Measurements from ENCODE around the gene ING3. TPM values are rescaled to one million over a fixed set of nuclear protein-coding genes. Genes with fewer than 3 reads are reported as not detected.

The ING3 gene
- polyA plus RNA-seq, 1 donor (not counting 4 experiments of a cell fraction or from before 2014, with no cell fraction given) = 9.0 TPM

- no peaks in the 10 kb centered on the region for H4K20me1 ChIP-seq (ENCODE audit: control insufficient read depth, extremely low read depth, insufficient read depth, low read length)
- dilution Hi-C loops (cut with MboI; ENCODE audit: extremely low pct_ligation_motif_present, low sequenced_read_pairs) = no loop called here
- H3K9me3 ChIP-seq (ENCODE audit: control insufficient read depth, low read depth, low read length) = no peaks in the 10 kb centered on the region
- H3K9ac ChIP-seq (ENCODE audit: control insufficient read depth, extremely low read depth, insufficient read depth, low read length) = no peak overlapping the region
- H3K27me3 ChIP-seq (ENCODE audit: control insufficient read depth, extremely low read depth, insufficient read depth, low read length) = no peaks in the 10 kb centered on the region
- H3K9me1 ChIP-seq (ENCODE audit: control insufficient read depth, extremely low read depth, insufficient read depth, low read length) = no peaks in the 10 kb centered on the region
- H3K4me3 ChIP-seq (ENCODE audit: control insufficient read depth in 2 of 3, extremely low read depth in 1 of 3, insufficient read depth in 2 of 3, low read depth in 1 of 3, low read length in 3 of 3) = no peak overlapping the region
- H3K36me3 ChIP-seq (ENCODE audit: control insufficient read depth in 2 of 2, extremely low read depth in 1 of 2, insufficient read depth in 2 of 2, low read length in 2 of 2) = no peaks in the 10 kb centered on the region
- no peak overlapping the region for H3K27ac ChIP-seq (ENCODE audit: control insufficient read depth, insufficient read depth, low read length)
- no peak overlapping the region for H2AFZ ChIP-seq (ENCODE audit: control insufficient read depth, low read length)
- H3K4me1 ChIP-seq (ENCODE audit: control insufficient read depth, extremely low read depth, insufficient read depth, low read length) = no peaks in the 10 kb centered on the region
- DNase-seq (ENCODE audit: low read depth, low spot score) (no peak), FAIRE-seq (no peak)
- no peak overlapping the region for H3K4me2 ChIP-seq (ENCODE audit: control insufficient read depth, extremely low read depth, insufficient read depth, low read depth, low read length)
- TF ChIP-seq EZH2 (IDR thresholded peaks at IDR 0.05; ENCODE audit: low read length) = no peak
- TF ChIP-seq, protein P1, sequence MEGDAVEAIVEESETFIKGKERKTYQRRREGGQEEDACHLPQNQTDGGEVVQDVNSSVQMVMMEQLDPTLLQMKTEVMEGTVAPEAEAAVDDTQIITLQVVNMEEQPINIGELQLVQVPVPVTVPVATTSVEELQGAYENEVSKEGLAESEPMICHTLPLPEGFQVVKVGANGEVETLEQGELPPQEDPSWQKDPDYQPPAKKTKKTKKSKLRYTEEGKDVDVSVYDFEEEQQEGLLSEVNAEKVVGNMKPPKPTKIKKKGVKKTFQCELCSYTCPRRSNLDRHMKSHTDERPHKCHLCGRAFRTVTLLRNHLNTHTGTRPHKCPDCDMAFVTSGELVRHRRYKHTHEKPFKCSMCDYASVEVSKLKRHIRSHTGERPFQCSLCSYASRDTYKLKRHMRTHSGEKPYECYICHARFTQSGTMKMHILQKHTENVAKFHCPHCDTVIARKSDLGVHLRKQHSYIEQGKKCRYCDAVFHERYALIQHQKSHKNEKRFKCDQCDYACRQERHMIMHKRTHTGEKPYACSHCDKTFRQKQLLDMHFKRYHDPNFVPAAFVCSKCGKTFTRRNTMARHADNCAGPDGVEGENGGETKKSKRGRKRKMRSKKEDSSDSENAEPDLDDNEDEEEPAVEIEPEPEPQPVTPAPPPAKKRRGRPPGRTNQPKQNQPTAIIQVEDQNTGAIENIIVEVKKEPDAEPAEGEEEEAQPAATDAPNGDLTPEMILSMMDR (optimal IDR thresholded peaks at IDR 0.05 in 1 of 3, IDR thresholded peaks at IDR 0.05 in 1 of 3, conservative IDR thresholded peaks at IDR 0.05 in 1 of 3; ENCODE audit: extremely low read depth in 1 of 3, insufficient read depth in 2 of 3, low read length in 3 of 3) = no peak
- no peaks in the 10 kb centered on the region for H3K79me2 ChIP-seq (ENCODE audit: control insufficient read depth, insufficient read depth, low read length)
Observed at GRCh38 chr7:121020249-121020988, 69.8 kb downstream of the ING3 start.

GRCh38 chr7:121020989-121021969 is 70.7 kb downstream of the ING3 start:
- dilution Hi-C loops (cut with MboI; ENCODE audit: extremely low pct_ligation_motif_present, low sequenced_read_pairs) = no loop called here
- H3K79me2 ChIP-seq (ENCODE audit: control insufficient read depth, insufficient read depth, low read length) = no peaks in the 10 kb centered on the region
- no peak for DNase-seq (ENCODE audit: low read depth, low spot score)
- FAIRE-seq = no peak
- H3K4me3 ChIP-seq (ENCODE audit: control insufficient read depth in 2 of 3, extremely low read depth in 1 of 3, insufficient read depth in 2 of 3, low read depth in 1 of 3, low read length in 3 of 3) = no peak overlapping the region
- H3K27me3 ChIP-seq (ENCODE audit: control insufficient read depth, extremely low read depth, insufficient read depth, low read length) = no peaks in the 10 kb centered on the region
- H2AFZ ChIP-seq (ENCODE audit: control insufficient read depth, low read length) = no peak overlapping the region
- no peak overlapping the region for H3K27ac ChIP-seq (ENCODE audit: control insufficient read depth, insufficient read depth, low read length)
- no peaks in the 10 kb centered on the region for H3K9me3 ChIP-seq (ENCODE audit: control insufficient read depth, low read depth, low read length)
- H3K9me1 ChIP-seq (ENCODE audit: control insufficient read depth, extremely low read depth, insufficient read depth, low read length) = no peaks in the 10 kb centered on the region
- no peak overlapping the region for H3K9ac ChIP-seq (ENCODE audit: control insufficient read depth, extremely low read depth, insufficient read depth, low read length)
- H3K4me1 ChIP-seq (ENCODE audit: control insufficient read depth, extremely low read depth, insufficient read depth, low read length) = no peaks in the 10 kb centered on the region
- no peak overlapping the region for H3K4me2 ChIP-seq (ENCODE audit: control insufficient read depth, extremely low read depth, insufficient read depth, low read depth, low read length)
- H4K20me1 ChIP-seq (ENCODE audit: control insufficient read depth, extremely low read depth, insufficient read depth, low read length) = no peaks in the 10 kb centered on the region
- H3K36me3 ChIP-seq (ENCODE audit: control insufficient read depth in 2 of 2, extremely low read depth in 1 of 2, insufficient read depth in 2 of 2, low read length in 2 of 2) = no peaks in the 10 kb centered on the region
- TF ChIP-seq, protein P1 (optimal IDR thresholded peaks at IDR 0.05 in 1 of 3, IDR thresholded peaks at IDR 0.05 in 1 of 3, conservative IDR thresholded peaks at IDR 0.05 in 1 of 3; ENCODE audit: extremely low read depth in 1 of 3, insufficient read depth in 2 of 3, low read length in 3 of 3) = no peak
- no peak for TF ChIP-seq EZH2 (IDR thresholded peaks at IDR 0.05; ENCODE audit: low read length)

Measured in keratinocyte (primary cell).